HL-60/S4 treated with retinoic acid at 250 ng/mL for 4 days and 3 days (cell line): ENCODE results near the gene SLC39A11.

ENCODE experiments used
- in situ Hi-C: fragments of 300-500 bp; cut with MboI; formaldehyde crosslinking; loops from 2 replicates; pipeline ENCODE4 v1.7.0; 2022; ENCODE audit warnings: low sequenced_read_pairs

SLC39A11 gene

GRCh38 chr17:72984926-72985325 is 107.6 kb downstream of the SLC39A11 start:
- in situ Hi-C loops = loop anchor here (25.0 kb wide), 1 partner anchor 177 kb away; the partner anchor contains the start of gene SSTR2

DNA sequence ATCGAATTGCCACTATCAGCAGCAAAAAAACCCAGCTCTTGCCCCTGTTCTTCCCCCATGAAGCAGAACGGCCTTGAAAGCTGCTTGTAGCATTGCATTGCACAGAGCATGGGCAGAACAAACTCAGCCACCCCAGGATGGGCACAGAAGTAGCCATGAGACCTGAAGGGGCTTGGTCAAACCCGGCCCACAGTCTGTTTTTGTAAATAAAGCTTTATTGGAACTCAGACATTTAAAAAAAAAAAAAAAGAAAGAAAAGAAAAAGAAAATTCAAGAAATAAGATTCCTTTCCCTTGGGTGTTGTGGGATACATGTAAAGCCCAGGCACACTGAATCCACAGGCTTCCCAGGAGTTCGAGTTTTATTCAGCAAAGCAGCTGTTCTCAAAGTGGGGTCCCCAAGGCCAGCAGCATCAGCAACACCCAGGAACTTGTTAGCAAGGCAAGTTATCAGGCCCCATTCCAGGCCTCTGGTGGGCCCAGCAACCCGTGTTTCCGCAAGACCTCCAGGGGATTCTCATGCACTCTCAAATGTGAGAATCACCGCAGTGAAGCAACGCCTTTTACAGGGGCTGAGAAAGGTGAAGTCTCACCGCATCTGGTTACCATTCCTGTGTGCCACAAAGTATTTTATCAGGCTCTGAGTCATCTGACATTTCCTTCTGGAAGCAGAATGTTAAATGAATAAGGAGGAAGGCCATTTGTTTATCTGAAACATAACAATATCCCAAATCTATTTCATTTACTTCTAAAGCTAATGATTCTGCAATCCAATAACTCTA is 108.2 kb downstream of the SLC39A11 start:
- in situ Hi-C loops = loop anchor here (25.0 kb wide), 1 partner anchor 178 kb away; the partner anchor contains the start of gene SSTR2

GRCh38 chr17:72982680-72983079 is 109.8 kb downstream of the SLC39A11 start:
- in situ Hi-C loops = loop anchor here (25.0 kb wide), 1 partner anchor 180 kb away; the partner anchor contains the start of gene SSTR2

- in situ Hi-C loops = loop anchor here (25.0 kb wide), 1 partner anchor 184 kb away; the partner anchor contains the start of gene SSTR2
Observed at GRCh38 chr17:72978593-72979218, 113.8 kb downstream of the SLC39A11 start.

DNA sequence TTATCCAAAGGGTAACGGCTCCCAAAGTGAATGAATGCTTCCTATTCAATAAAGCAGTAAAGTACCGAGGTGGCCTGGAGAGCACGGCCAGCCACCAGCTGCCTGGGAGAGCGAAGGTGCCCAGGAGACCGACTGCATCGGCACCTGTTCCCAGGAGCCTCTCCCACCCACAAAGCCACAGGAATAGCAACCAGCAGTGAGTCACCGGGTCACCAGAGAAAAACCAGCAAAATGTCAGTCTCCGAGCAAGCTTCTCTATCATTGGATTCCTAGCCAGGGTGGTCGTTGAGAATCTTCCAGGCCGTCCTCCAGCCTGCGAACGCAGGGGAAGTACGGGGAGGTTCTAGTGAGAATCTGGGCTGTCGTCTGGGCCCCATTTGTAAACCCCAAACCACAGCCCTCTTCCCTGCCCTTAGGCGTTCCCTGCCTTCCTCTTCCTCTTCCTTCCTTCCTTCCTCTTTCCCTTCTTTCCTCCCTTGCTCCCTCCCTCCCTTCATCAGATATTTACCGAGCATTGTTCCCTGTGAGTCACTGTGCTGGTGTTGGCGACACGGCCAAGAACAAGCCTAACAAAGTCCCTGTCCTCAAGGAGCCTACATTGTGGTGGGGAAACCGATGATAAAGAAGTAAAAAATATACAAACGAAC is 114.6 kb downstream of the SLC39A11 start:
- in situ Hi-C loops = loop anchor here (25.0 kb wide), 1 partner anchor 184 kb away; the partner anchor contains the start of gene SSTR2

GRCh38 chr17:72976971-72977770 is 115.3 kb downstream of the SLC39A11 start:
- in situ Hi-C loops = loop anchor here (25.0 kb wide), 1 partner anchor 185 kb away; the partner anchor contains the start of gene SSTR2

DNA sequence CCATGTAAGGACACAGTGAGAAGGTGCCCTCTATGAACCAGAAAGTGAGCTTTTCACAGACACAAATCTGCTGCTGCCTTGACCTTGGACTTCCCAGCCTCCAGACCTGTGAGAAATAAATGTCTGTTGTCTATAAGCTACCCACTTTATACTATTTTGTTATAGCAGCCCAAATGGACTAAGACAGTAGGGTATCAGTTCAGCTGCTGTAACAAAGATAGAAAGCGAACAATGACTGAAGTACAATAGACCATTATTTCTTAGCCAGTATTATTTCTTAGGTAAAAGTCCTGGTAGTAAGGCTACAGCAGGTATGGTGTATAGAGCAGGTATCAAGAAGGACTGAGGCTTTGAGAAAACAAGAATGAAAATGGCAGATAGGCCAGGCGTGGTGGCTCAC is 117.0 kb downstream of the SLC39A11 start:
- in situ Hi-C loops = loop anchor here (25.0 kb wide), 1 partner anchor 187 kb away; the partner anchor contains the start of gene SSTR2

DNA sequence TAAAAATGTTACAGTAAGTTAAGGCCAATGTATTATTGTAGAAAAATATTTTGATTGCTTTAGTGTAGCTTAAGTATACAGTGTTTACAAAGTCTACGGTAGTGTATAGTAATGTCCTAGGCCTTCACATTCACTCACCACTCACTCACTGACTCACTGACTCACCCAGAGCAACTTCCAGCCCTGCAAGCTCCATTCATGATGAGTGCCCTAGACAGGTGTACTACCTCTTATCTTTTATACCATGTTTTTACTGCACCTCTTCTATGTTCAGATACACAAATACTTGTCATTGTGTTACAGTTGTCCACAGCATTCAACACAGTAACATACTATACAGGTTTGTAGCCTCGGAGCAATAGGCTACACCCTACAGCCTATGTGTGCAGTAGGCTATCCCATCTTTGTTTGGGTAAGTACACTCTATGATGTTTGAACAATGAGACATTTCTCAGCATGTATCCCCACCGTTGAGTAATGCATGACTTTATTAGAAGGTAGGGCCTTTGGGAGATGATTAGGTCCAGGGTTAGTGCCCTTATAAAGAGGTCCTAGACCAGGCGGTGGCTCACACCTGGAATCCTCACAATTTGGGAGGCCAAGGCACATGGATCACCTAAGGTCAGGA is 117.8 kb downstream of the SLC39A11 start:
- in situ Hi-C loops = loop anchor here (25.0 kb wide), 1 partner anchor 188 kb away; the partner anchor contains the start of gene SSTR2

DNA sequence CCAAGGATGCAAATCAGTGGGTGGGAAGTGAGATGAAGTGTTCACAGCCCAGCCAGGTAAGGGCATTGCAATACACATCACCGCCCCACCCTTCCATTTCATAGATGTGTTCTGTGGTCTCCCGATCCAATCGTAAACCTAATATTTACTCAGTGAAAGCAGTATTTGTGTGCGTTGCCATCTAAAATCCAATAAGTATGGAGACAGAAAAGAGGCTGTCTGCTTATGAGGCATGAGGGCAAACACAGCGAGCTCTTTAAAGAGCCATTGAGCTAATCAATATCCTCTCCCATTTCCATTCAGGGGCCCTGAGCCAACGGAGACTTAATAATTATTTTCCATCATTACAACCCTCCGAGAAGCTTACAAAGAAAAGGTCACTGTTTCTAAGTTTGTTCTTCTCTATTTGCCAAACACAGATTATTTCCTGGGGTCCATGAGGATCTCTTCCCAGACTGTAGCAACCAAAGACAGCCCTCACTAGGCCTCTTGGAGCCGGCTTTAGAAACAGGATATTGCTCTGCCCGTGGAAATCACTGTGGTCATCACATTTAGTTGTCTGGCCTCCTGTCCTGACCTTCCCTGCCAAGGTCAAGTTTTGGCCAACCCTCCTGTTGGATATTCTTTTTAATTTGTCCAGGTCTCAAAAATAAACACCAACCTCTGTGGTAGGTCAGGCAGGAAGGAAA is 120.1 kb downstream of the SLC39A11 start:
- in situ Hi-C loops = no loop called here

DNA sequence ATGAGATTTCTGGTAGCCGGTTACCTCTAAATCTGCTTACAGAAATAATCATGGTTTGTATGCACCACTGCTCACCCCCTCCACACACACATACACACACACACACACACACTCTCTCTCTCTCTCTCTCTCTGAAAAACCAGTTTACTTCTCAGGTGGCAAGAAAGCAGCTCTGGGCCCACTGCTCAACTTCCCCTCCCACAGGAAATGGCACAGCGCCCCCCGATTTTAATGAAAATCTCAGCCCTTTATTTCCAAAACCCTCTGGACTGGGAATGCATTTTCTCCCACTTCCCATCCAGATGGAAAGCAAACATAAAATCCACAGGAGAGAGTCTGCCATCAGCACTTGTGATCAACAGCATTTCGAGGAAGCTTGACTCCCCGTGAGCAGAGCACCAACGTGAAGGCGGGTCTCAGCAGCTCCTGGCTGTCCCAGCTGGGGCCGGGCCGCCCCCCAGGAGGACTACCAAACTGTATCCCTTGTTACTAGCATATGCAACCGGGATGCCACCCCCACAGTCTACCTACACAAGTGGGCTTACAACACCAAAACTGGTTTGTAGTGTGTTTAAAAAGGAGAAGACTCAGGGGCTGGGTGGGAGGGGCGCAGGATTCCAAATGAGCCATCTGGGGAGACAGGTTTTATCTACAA is 121.1 kb downstream of the SLC39A11 start:
- in situ Hi-C loops = no loop called here

GRCh38 chr17:72970797-72971196 is 121.7 kb downstream of the SLC39A11 start:
- in situ Hi-C loops = no loop called here

GRCh38 chr17:72970246-72970645 is 122.2 kb downstream of the SLC39A11 start:
- in situ Hi-C loops = no loop called here

GRCh38 chr17:72969293-72969906 is 123.1 kb downstream of the SLC39A11 start:
- in situ Hi-C loops = no loop called here

- in situ Hi-C loops = no loop called here
Observed at GRCh38 chr17:72968798-72969197, 123.7 kb downstream of the SLC39A11 start.

- in situ Hi-C loops = no loop called here
Observed at GRCh38 chr17:72967977-72968585, 124.4 kb downstream of the SLC39A11 start.

DNA sequence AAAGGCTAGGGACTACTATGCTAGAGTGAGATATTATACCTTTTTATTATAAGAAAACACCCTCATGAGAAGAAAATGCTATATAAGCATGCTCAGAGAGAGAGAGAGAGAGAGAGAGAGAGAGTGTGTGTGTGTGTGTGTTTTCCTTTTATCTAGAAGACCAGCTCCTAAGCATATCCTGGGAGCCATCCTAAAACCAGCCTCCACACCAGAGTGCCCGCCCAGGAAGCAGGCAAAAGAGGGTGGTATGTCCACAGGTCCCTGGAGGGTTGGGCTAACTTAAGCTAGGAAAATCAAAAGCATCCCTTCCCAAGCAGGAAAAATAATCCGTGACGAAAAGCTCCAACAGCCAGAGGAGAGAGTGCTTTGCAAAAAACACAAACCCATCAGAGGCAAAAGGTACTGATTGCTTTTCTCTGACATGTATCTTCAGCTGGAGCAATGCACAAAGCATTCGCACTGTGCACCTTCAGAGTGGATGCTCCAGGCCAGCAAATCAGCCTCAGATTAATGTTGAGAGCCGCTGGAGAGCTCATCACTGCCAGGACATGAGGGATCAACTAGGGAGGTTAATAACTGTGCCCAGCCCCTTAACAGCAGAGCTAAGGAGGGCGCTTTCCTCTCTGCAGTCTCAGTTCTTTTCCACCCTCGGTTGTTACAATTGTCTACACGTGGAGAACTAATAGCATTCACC is 125.1 kb downstream of the SLC39A11 start:
- in situ Hi-C loops = no loop called here

DNA sequence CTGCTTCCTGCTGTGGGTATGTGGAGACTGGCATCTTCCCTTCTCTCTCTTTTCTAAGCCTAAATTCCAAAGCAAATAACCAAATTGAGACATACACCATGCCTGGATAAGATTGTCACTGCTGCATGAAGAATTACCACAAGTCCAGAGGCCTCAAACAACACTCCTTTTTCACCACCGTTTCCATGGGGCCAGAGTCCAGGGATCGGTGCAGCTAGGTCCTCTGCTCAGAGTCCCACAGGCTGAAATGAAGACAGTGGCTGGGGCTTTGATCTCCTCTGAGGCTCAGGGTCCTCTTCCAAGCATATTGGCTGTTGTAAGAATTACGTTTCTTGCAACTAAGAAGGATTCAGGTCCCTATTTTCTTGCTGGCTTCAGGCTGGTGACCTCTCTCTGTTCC is 130.4 kb downstream of the SLC39A11 start:
- in situ Hi-C loops = no loop called here
